GM19395 (cell line): ENCODE measurements around the gene ZDHHC8.

ENCODE experiments used
- ATAC-seq: cut with Tn5 transposase; IDR thresholded peaks from one replicate; pipeline ENCODE4 v1.9.1; 2021; ENCODE audit warnings: mild to moderate bottlenecking, moderate library complexity; ENCODE audit not compliant: unreplicated experiment

Gene ZDHHC8

GRCh38 chr22:20192293-20192971 lies 60.8 kb downstream of the ZDHHC8 start:
- no peak for ATAC-seq

- ATAC-seq, result no peak
Observed at GRCh38 chr22:20192972-20193760, 61.6 kb downstream of the ZDHHC8 start.

GRCh38 chr22:20193761-20194494 lies 62.3 kb downstream of the ZDHHC8 start:
- no peak for ATAC-seq

GRCh38 chr22:20194681-20195593 lies 63.3 kb downstream of the ZDHHC8 start:
- no peak for ATAC-seq

- ATAC-seq, result no peak
Observed at GRCh38 chr22:20196094-20196842, 64.7 kb downstream of the ZDHHC8 start.
